Smooth muscle cell (in vitro differentiated cells): ENCODE results near the gene KCNA2. TPM values are rescaled to one million over a fixed set of nuclear protein-coding genes. Genes with fewer than 3 reads are reported as not detected.

ENCODE experiments used
- DNase-seq: peaks from one replicate; lab custom pipeline; 2025; ENCODE audit not compliant: unreplicated experiment; lab: John Stamatoyannopoulos, UW
- H2AFZ ChIP-seq: fragments of 200-600 bp; sonication (generic); 2 replicates; pipeline ENCODE4 v1.6.0; 2016; ENCODE audit warnings: antibody characterized with exemption, low read depth, mild to moderate bottlenecking
- H3F3A ChIP-seq: fragments of 200-600 bp; sonication (generic); 2 replicates; pipeline ENCODE4 v1.6.0; 2017; ENCODE audit warnings: antibody characterized with exemption, low read depth
- H3K27ac ChIP-seq: fragments of 200-600 bp; sonication (generic); 2 replicates; pipeline ENCODE4 v1.5.1; 2016; ENCODE audit warnings: low read depth, mild to moderate bottlenecking
- H3K27me3 ChIP-seq: fragments of 200-600 bp; sonication (generic); 2 replicates; pipeline ENCODE4 v1.6.1; 2016; ENCODE audit warnings: low read depth, mild to moderate bottlenecking
- H3K36me3 ChIP-seq: fragments of 200-600 bp; sonication (generic); 2 replicates; pipeline ENCODE4 v1.5.1; 2016; ENCODE audit warnings: low read depth
- H3K4me1 ChIP-seq: fragments of 200-600 bp; sonication (generic); 2 replicates; pipeline ENCODE4 v1.5.1; 2016; ENCODE audit warnings: low read depth
- H3K4me2 ChIP-seq: fragments of 200-600 bp; sonication (generic); 2 replicates; pipeline ENCODE4 v1.6.0; 2016; ENCODE audit warnings: mild to moderate bottlenecking
- H3K4me3 ChIP-seq: fragments of 200-600 bp; sonication (generic); 2 replicates; pipeline ENCODE4 v1.5.1; 2016; ENCODE audit warnings: mild to moderate bottlenecking
- H3K79me2 ChIP-seq: fragments of 200-600 bp; sonication (generic); 2 replicates; pipeline ENCODE4 v1.6.0; 2016; ENCODE audit warnings: low read depth, mild to moderate bottlenecking
- H3K9ac ChIP-seq: fragments of 200-600 bp; sonication (generic); 2 replicates; pipeline ENCODE4 v1.6.0; 2016; ENCODE audit warnings: low read depth
- H3K9me3 ChIP-seq: fragments of 200-600 bp; sonication (generic); replicated peaks from 2 replicates; pipeline ENCODE4 v1.5.1; 2016; ENCODE audit warnings: low read depth
- H4K20me1 ChIP-seq: fragments of 200-600 bp; sonication (generic); 2 replicates; pipeline ENCODE4 v1.6.0; 2016; ENCODE audit warnings: low read depth
- CTCF ChIP-seq: fragments of 200-600 bp; sonication (generic); IDR thresholded peaks from 2 replicates; pipeline ENCODE4 v1.5.1; 2017; ENCODE audit warnings: borderline replicate concordance, mild to moderate bottlenecking, antibody characterized with exemption; ENCODE audit not compliant: insufficient read depth, poor library complexity, severe bottlenecking
- WGBS: methylation state at CpG from one replicate; pipeline ENCODE4 v1.1.7; 2016; ENCODE audit warnings: low lambda C conversion rate; 5-methylcytosine and 5-hydroxymethylcytosine counted together
- polyA plus RNA-seq: library from polyadenylated mRNA; unstranded; fragments of >200 nt; fragmentation: Nextera tagmentation; extraction: Ambion mirVana; gene quantifications from 2 replicates; pipeline ENCODE4 v1.2.1, GENCODE V29; 2016
- total RNA-seq: library from RNA; depleted of rRNA; stranded (reverse); fragments of >200 nt; gene quantifications from 2 replicates; pipeline ENCODE4 v1.2.3, GENCODE V29; 2014

KCNA2 gene
- total and polyA plus RNA-seq, 2 experiments from 2014 or later = 0.16 to 0.81 TPM

DNA sequence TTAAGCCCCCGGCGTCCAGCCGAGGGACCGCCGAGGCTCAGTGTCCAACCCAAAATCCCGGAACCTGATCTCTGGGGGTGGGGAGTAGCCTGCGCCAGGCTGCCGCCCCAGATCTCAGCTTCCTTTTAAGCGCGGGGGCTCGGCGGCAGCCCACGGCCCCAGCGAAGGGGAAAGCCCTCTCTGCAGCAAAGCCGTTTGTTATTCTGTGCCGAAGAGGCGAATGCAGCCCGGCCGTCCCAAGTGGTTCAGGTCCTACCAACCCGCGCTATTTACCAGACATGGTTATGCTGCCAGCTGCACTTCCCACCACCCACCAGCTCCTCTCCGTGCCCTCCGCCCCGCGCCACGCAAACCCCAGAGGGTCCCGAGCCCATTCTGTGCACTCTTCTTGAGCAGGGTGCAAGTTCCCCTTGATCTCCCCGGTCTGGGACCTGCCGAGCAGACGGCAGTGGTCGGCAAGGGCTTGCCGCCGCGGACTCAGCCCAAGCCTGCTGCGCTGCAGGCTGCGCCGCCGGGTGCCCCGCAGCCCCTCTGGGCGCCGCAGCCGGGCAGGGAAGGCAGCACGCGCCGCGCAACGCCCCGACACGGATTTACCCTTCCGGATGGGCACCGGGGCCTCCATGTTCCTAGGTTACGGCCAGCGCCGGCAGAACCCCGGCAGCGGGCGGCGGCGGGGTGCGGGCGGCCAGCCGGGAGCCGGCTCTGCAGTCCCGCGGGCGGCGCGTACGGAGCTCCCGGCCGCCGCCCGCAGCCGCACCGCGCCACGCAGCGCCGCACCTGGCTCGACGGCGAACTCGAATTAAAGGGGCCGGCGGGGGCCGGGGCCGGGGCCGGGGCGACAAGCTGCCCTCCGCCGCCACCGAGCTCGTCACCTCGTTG is 738 bp upstream of the KCNA2 start:
- Histone ChIP-seq H2AFZ (peak overlapping the region; percentile 83), H3K27me3 (peaks cover 74% of the 10 kb centered on the region), H3K9ac (no peak overlapping the region), H3K79me2 (no peaks in the 10 kb centered on the region), H3K4me3 (peak overlapping the region; percentile 58), H3K9me3 (no peaks in the 10 kb centered on the region), H3K36me3 (no peaks in the 10 kb centered on the region), H3K4me2 (peak overlapping the region; percentile 91), H4K20me1 (no peaks in the 10 kb centered on the region), H3F3A (peaks cover 5% of the 10 kb centered on the region), H3K27ac (no peak overlapping the region), H3K4me1 (peaks cover 11% of the 10 kb centered on the region)
- no peak for DNase-seq
- no peak for TF ChIP-seq CTCF
- WGBS = under 1% methylated on average over 71 of the region's 94 CpGs

DNA sequence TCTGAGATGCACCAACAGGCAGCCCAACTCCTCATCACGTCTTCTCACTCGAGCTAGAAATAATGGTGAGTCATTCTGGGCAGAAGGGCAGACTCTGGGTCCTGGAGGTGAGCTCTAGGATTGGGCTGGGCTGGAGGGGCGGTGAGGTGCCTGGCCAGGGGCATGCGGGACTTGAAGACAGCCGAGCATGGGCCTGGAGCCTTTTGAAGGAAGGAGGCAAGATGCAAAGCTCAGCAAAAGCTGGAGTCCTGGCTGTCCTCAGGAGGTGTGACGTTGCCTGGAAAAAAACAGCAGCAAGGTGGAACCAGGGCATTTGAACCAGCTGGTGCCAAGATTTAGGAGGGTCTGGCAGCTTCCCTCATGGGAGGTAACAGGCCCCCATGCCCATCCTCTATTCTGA is 712 bp downstream of the KCNA2 start:
- Histone ChIP-seq H3K9me3 (no peaks in the 10 kb centered on the region), H3K27ac (no peak overlapping the region), H2AFZ (peak overlapping the region; percentile 83), H3K4me1 (peaks cover 11% of the 10 kb centered on the region), H3K4me3 (no peak overlapping the region), H3F3A (peaks cover 5% of the 10 kb centered on the region), H3K79me2 (no peaks in the 10 kb centered on the region), H3K9ac (no peak overlapping the region), H3K27me3 (peaks cover 60% of the 10 kb centered on the region), H3K4me2 (peak overlapping the region; percentile 91), H3K36me3 (no peaks in the 10 kb centered on the region), H4K20me1 (no peaks in the 10 kb centered on the region)
- 61% methylated on average over 6 of the region's 6 CpGs for WGBS
- DNase-seq = no peak
- no peak for TF ChIP-seq CTCF

GRCh38 chr1:110604586-110605148 is 1.5 kb downstream of the KCNA2 start:
- peaks cover 5% of the 10 kb centered on the region for H3F3A ChIP-seq
- H3K36me3 ChIP-seq = no peaks in the 10 kb centered on the region
- peaks cover 52% of the 10 kb centered on the region for H3K27me3 ChIP-seq
- H3K79me2 ChIP-seq = no peaks in the 10 kb centered on the region
- no peak overlapping the region for H3K4me2 ChIP-seq
- 94% methylated on average over 9 of the region's 9 CpGs for WGBS
- H3K4me3 ChIP-seq = no peak overlapping the region
- H2AFZ ChIP-seq = no peak overlapping the region
- H3K9ac ChIP-seq = no peak overlapping the region
- DNase-seq = no peak
- H3K4me1 ChIP-seq = peaks cover 11% of the 10 kb centered on the region
- TF ChIP-seq CTCF = no peak
- H3K9me3 ChIP-seq = no peaks in the 10 kb centered on the region
- no peak overlapping the region for H3K27ac ChIP-seq
- no peaks in the 10 kb centered on the region for H4K20me1 ChIP-seq

DNA sequence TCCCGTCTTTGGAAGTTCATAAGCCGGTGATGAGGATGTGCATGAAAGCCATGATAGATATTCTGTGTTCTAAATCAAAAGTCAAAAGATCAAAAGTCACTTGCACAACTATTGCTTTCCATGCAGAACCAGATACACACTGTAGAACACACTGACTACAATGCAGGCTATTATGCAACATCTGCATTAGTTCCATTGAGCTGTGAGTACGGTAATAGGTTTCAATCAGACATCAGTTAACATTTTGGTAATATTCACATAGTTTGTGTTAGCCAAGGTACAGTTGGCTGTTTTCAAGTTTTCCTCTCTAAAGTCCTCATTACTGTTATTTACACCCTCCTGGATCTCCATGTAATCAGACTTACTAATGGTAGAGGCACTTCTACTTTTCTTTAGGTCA is 3.1 kb downstream of the KCNA2 start:
- Histone ChIP-seq H3K9ac (no peak overlapping the region), H3K9me3 (no peaks in the 10 kb centered on the region), H3K36me3 (no peaks in the 10 kb centered on the region), H3K27me3 (peaks cover 36% of the 10 kb centered on the region), H4K20me1 (no peaks in the 10 kb centered on the region), H3F3A (peaks cover 5% of the 10 kb centered on the region), H3K4me1 (peaks cover 11% of the 10 kb centered on the region), H3K79me2 (no peaks in the 10 kb centered on the region), H3K4me3 (no peak overlapping the region), H2AFZ (no peak overlapping the region), H3K27ac (no peak overlapping the region), H3K4me2 (no peak overlapping the region)
- TF ChIP-seq CTCF = no peak
- 96% methylated on average over 3 of the region's 3 CpGs for WGBS
- DNase-seq = no peak
